ENCODE results near the gene TMEM18.

GRCh38 chr2:676647-677055 is 555 bp downstream of the TMEM18 start:
- no peak for TF ChIP-seq POLR2AphosphoS5 (IDR thresholded peaks at IDR 0.05; ENCODE audit: borderline replicate concordance, low read depth, low read length)
- TF ChIP-seq EZH2 (IDR thresholded peaks at IDR 0.05): no peak

Measured in SK-N-MC (cell line).